HL-60 (cell line): Measurements from ENCODE around the gene PIM3.

Source experiments
- DNase-seq, 2 experiments: peaks; one replicate each; pipeline ENCODE4 v3.0.0-alpha.2; 2010 to 2020; ENCODE audit warnings: low read depth in 1 of 2, low spot score in 1 of 2
- H3K27ac ChIP-seq: fragments of 250-450 bp; sonication (Bioruptor Pico); replicated peaks from 2 replicates; pipeline ENCODE4 v1.5.1; 2020; ENCODE audit warnings: mild to moderate bottlenecking, moderate library complexity
- H3K27me3 ChIP-seq: fragments of 250-450 bp; sonication (Bioruptor Pico); 2 replicates; pipeline ENCODE4 v1.5.1; 2021; ENCODE audit warnings: mild to moderate bottlenecking, moderate library complexity; ENCODE audit not compliant: insufficient read depth, poor library complexity, severe bottlenecking
- H3K4me3 ChIP-seq: replicated peaks from 2 replicates; pipeline ENCODE4 v1.5.1; 2011; ENCODE audit warnings: mild to moderate bottlenecking, control low read depth, low read length; ENCODE audit not compliant: insufficient read depth
- GABPA ChIP-seq: IDR thresholded peaks from 2 replicates; pipeline ENCODE4 v1.6.1; 2012; ENCODE audit warnings: low read depth
- POLR2AphosphoS5 ChIP-seq: IDR thresholded peaks from 2 replicates; pipeline ENCODE4 v1.6.1; 2012; ENCODE audit warnings: low read depth
- REST ChIP-seq: IDR thresholded peaks from 2 replicates; pipeline ENCODE4 v1.6.1; 2012; ENCODE audit warnings: low read depth; ENCODE audit not compliant: insufficient replicate concordance
- SPI1 ChIP-seq: IDR thresholded peaks from 2 replicates; pipeline ENCODE4 v1.6.1; 2012; ENCODE audit warnings: low read depth, mild to moderate bottlenecking, borderline replicate concordance
- TF ChIP-seq, protein P1 (sequence below): IDR thresholded peaks from one replicate; pipeline ENCODE4 v1.5.1; 2011; ENCODE audit warnings: low read length, control low read depth, inconsistent platforms; ENCODE audit not compliant: insufficient read depth

PIM3 gene

GRCh38 chr22:49927483-49928184 is 32.9 kb upstream of the PIM3 start:
- no peak for DNase-seq
- Histone ChIP-seq H3K4me3 (no peak overlapping the region), H3K27me3 (no peaks in the 10 kb centered on the region), H3K27ac (no peak overlapping the region)
- TF ChIP-seq SPI1 (no peak), REST (no peak), GABPA (no peak), POLR2AphosphoS5 (no peak)
- TF ChIP-seq, protein P1, sequence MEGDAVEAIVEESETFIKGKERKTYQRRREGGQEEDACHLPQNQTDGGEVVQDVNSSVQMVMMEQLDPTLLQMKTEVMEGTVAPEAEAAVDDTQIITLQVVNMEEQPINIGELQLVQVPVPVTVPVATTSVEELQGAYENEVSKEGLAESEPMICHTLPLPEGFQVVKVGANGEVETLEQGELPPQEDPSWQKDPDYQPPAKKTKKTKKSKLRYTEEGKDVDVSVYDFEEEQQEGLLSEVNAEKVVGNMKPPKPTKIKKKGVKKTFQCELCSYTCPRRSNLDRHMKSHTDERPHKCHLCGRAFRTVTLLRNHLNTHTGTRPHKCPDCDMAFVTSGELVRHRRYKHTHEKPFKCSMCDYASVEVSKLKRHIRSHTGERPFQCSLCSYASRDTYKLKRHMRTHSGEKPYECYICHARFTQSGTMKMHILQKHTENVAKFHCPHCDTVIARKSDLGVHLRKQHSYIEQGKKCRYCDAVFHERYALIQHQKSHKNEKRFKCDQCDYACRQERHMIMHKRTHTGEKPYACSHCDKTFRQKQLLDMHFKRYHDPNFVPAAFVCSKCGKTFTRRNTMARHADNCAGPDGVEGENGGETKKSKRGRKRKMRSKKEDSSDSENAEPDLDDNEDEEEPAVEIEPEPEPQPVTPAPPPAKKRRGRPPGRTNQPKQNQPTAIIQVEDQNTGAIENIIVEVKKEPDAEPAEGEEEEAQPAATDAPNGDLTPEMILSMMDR, result no peak

- Histone ChIP-seq H3K27ac (no peak overlapping the region), H3K4me3 (no peak overlapping the region), H3K27me3 (no peaks in the 10 kb centered on the region)
- TF ChIP-seq REST (no peak), GABPA (no peak), POLR2AphosphoS5 (no peak), SPI1 (no peak)
- TF ChIP-seq, protein P1, result no peak
- no peak for DNase-seq
These were observed 32.4 kb upstream of the PIM3 start for GRCh38 chr22:49928185-49928495.

DNA sequence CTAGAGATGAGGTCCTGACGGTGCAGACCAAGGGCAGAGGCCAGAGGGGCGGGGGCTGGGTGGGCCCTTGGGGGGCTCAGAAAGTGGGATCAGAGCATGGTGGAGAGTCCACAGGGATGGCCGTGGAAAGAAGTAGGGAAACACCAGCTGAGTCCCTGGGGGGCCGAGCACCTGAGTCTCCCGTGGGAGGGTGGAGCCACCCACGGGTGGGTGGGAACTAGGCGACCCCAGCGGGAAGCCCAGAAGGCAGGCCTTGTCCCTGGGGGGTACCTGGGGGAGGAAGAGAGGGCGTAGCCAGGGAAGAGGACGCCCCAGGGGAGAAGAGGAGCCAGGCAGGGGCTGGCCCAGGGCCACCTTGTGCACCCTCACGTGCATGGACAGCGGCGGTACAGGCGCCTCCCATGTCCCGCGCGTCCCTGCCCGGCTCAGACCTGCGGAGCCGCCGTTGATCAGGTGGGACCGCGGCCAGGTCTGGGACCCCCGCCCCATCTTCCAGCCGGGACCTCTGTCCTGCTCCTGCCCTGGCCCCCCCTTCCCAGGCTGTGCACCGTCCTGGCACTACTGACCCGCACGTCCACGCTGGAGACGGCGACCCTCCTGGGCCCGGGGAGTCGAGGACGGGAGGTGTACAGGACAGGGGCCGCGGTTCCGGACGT is 31.9 kb upstream of the PIM3 start:
- Histone ChIP-seq H3K27ac (no peak overlapping the region), H3K27me3 (no peaks in the 10 kb centered on the region), H3K4me3 (no peak overlapping the region)
- no peak for DNase-seq
- no peak for TF ChIP-seq SPI1
- TF ChIP-seq GABPA, result no peak
- TF ChIP-seq, protein P1, result no peak
- TF ChIP-seq POLR2AphosphoS5, result no peak
- TF ChIP-seq REST, result no peak
